Measurements from ENCODE around the gene ZSCAN2. TPM values are rescaled to one million over a fixed set of nuclear protein-coding genes. Genes with fewer than 3 reads are reported as not detected.

The ZSCAN2 gene
- 10.7 and 17.6 TPM in 2 replicates for total RNA-seq

GRCh38 chr15:84600687-84601554 is at the start of gene ZSCAN2:
TSS of gene ZSCAN2 (plus strand) at chr15:84601009. CDS start at chr15:84603928, 2,919 bp downstream.

GRCh38 chr15:84653910-84654688 is 53.3 kb downstream of the ZSCAN2 start, which contains the start of gene WDR73:
TSS of gene WDR73 (minus strand) at chr15:84654283. CDS start at chr15:84654274, 9 bp downstream.

GRCh38 chr15:84658080-84658787 is 57.4 kb downstream of the ZSCAN2 start, which contains the start of gene NMB:
TSS of gene NMB (minus strand) at chr15:84658199. CDS start at chr15:84658152, 47 bp downstream.

Other genes with a start within 250 kb of the ZSCAN2 start
- 13.7 and 15.7 TPM in 2 replicates for gene WDR73, start 53.3 kb downstream of the ZSCAN2 start, total RNA-seq
- 6.5 and 10.9 TPM in 2 replicates for gene NMB, start 57.2 kb downstream of the ZSCAN2 start, total RNA-seq
- 200 and 269 TPM in 2 replicates for gene SEC11A, start 115.1 kb downstream of the ZSCAN2 start, total RNA-seq
- 8.1 and 13.8 TPM in 2 replicates for gene ZNF592, start 147.6 kb downstream of the ZSCAN2 start, total RNA-seq
- 0.80 and 3.1 TPM in 2 replicates for gene ALPK3, start 216.3 kb downstream of the ZSCAN2 start, total RNA-seq

Measured in epithelial cell of alveolus of lung (primary cell).